Motor neuron (in vitro differentiated cells): ENCODE data around the gene GSTA2. TPM values are rescaled to one million over a fixed set of nuclear protein-coding genes. Genes with fewer than 3 reads are reported as not detected.
A peak's percentile ranks its signal among the peaks of the same experiment; 100 is the strongest.
"Not testable (repeated sequence)": the region's sequence is repeated elsewhere in the genome, so short reads cannot be mapped to it uniquely, and the experiment has no call there.

Experiments
- ATAC-seq, 8 experiments: fragments of 200-7000 bp; cut with Tn5 transposase; replicated peaks in 6 of 8; 2 replicates each; pipeline ENCODE4 v1.8.0; 2021; ENCODE audit warnings: mild to moderate bottlenecking in 8 of 8, moderate library complexity in 8 of 8
- H3K27ac ChIP-seq, 2 donors: fragments of 250-450 bp; sonication (Bioruptor Pico); 2 replicates each; pipeline ENCODE4 v1.9.0; 2021; ENCODE audit warnings: antibody characterized with exemption in 2 of 2, mild to moderate bottlenecking in 2 of 2, moderate library complexity in 1 of 2
- H3K4me1 ChIP-seq, 2 donors: fragments of 250-450 bp; sonication (Bioruptor Pico); replicated peaks in 1 of 2; 2 replicates each; pipeline ENCODE4 v1.6.1; 2021; ENCODE audit warnings: antibody characterized with exemption in 2 of 2, mild to moderate bottlenecking in 2 of 2, moderate library complexity in 1 of 2
- H3K4me3 ChIP-seq, 5 donors: fragments of 250-450 bp; sonication (Bioruptor Pico); 2 replicates each; pipeline ENCODE4 v1.9.0; 2021; ENCODE audit warnings: antibody characterized with exemption in 5 of 5, mild to moderate bottlenecking in 5 of 5, moderate library complexity in 4 of 5
- WGBS, 10 experiments: fragments of 450-650 bp; shearing (Covaris generic); methylation state at CpG; one replicate each; pipeline ENCODE4 v1.0.0; 2022; 5-methylcytosine and 5-hydroxymethylcytosine counted together
- in situ Hi-C, 9 experiments: fragments of 400-800 bp; cut with MboI; loops; one replicate each; pipeline ENCODE4 v1.15.0; 2021; ENCODE audit warnings: low sequenced_read_pairs in 9 of 9, low pct_unique_long_range_greater_than_20kb in 2 of 9; ENCODE audit not compliant: unreplicated experiment in 9 of 9
- total RNA-seq, 8 experiments: library from RNA; unstranded; fragments of 300-600 nt; gene quantifications; 2 replicates each; pipeline versions ENCODE4 v1.2.3 to v1.2.4, GENCODE V29; 2022

GSTA2 gene
- total RNA-seq, 8 experiments from 2014 or later = 0.14 TPM; not detected in 7

DNA sequence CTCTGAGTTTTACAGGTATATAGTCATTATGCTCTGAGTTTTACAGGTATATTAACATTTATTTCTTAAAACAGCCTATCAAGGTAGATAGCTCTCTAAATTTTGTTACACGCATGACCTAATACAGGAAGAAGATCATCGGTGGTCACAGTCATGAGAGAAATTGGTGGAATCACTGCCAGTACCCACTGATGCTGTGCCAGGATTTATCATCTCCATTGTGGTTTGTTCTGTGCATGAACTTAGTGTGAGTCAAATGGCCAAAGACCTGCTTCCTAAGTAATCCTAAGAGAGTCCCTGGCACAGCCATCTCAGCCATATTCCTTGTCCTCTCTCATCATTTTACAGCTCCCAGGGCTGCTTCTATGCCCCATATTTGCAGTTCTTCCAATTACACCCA, 10.1 kb downstream of the GSTA2 start:
- H3K27ac ChIP-seq, H3K4me3 ChIP-seq, H3K4me1 ChIP-seq, in situ Hi-C loops, ATAC-seq: not testable (repeated sequence)
- WGBS, 10 experiments = 0 to 100% (median 40%) methylated on average over 1 to 2 of the region's 2 CpGs; no CpG with 5 or more reads in 5 of the 10 experiments

GRCh38 chr6:52752310-52752709, 11.0 kb downstream of the GSTA2 start:
- ATAC-seq = no peak
- no peak overlapping the region for H3K27ac ChIP-seq
- no peak overlapping the region for H3K4me3 ChIP-seq
- in situ Hi-C loops = no loop called here
- H3K4me1 ChIP-seq = no peaks in the 10 kb centered on the region

GRCh38 chr6:52749556-52750152, 13.6 kb downstream of the GSTA2 start:
- Histone ChIP-seq H3K4me1 (no peaks in the 10 kb centered on the region), H3K4me3 (no peak overlapping the region), H3K27ac (no peak overlapping the region)
- peak in 2 of 8 experiments; percentile 57 to 64 for ATAC-seq
- in situ Hi-C loops = no loop called here
- WGBS, 10 experiments = 38 to 100% (median 73%) methylated on average over 1 to 2 of the region's 2 CpGs; no CpG with 5 or more reads in 4 of the 10 experiments

- peak in 3 of 8 experiments; percentile 77 to 91 (median 78) for ATAC-seq
- H3K4me1 ChIP-seq, in situ Hi-C loops, H3K4me3 ChIP-seq, H3K27ac ChIP-seq: not testable (repeated sequence)
- WGBS, 10 experiments = 0 to 100% (median 67%) methylated on average over 1 to 2 of the region's 3 CpGs; no CpG with 5 or more reads in 2 of the 10 experiments
These were observed 16.0 kb downstream of the GSTA2 start for GRCh38 chr6:52747301-52747700.

DNA sequence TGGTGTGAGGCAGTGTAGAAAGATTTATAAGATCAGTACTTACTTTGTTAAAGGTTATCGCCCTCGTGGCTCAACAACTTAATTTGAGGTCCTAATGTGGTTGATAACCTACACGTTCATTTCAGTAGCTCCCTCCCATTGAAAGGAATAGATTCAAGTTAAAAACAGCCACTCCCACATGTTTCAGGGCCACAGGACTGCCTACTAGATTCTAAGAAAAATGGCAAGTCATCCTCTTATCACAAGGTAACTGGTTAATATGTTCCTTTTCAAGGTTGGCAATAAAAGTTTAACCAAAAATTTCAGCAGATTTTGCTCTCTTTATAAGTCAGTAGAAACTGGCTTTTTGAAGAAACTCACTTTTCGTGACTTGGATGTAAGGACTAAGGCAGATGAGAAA, 17.1 kb downstream of the GSTA2 start:
- 58 to 89% (median 80%) methylated on average over 1 to 4 of the region's 4 CpGs; no CpG with 5 or more reads in 1 of the 10 experiments for whole genome bisulfite sequencing, 10 experiments
- H3K4me3 ChIP-seq = no peak overlapping the region
- in situ Hi-C loops = no loop called here
- no peaks in the 10 kb centered on the region for H3K4me1 ChIP-seq
- no peak overlapping the region for H3K27ac ChIP-seq
- no peak for ATAC-seq

DNA sequence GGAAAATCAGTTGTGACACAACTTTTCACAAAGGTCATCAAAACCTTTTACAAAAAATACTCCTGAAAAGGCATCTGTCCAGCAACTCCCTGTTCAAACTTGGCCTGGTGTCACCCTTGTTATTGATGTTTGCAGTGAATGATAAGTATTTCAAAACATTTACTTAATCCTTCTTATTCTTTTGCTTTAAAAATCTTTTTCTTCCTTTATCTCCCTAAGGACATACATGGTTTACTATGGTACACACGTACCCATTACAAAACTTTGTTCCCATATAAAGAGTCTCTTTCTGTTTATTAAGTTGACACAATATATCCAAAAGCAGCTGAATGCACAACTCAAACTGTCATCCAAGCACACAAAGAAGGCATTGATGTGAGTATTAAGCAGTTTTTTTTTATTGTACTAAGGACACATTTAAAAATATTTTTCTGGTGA, 17.5 kb downstream of the GSTA2 start:
- in situ Hi-C loops = no loop called here
- Histone ChIP-seq H3K27ac (no peak overlapping the region), H3K4me3 (no peak overlapping the region), H3K4me1 (no peaks in the 10 kb centered on the region)
- 25 to 86% (median 71%) methylated on average over 1 of the region's 1 CpG; no CpG with 5 or more reads in 1 of the 10 experiments for WGBS, 10 experiments
- ATAC-seq = no peak

DNA sequence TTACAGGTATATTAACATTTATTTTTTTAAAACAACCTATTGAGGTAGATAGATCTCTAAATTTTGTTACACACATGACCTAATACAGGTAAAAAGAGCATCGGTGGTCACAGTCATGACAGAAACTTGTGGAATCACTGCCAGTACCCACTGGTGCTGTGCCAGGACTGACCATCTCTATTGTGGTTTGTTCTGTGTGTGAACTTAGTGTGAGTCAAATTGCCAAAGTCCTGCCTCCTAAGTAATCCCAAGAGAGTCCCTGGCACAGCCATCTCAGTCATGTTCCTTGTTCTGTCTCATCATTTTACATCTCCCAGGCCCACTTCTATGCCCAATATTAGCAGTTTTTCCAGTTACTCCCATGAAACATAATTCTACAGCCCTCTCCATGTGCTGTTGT, 21.4 kb downstream of the GSTA2 start:
- WGBS, 10 experiments = 60 to 100% (median 83%) methylated on average over 1 of the region's 1 CpG; no CpG with 5 or more reads in 5 of the 10 experiments
- H3K4me1 ChIP-seq = no peaks in the 10 kb centered on the region
- no peak for ATAC-seq
- no peak overlapping the region for H3K4me3 ChIP-seq
- H3K27ac ChIP-seq = no peak overlapping the region
- in situ Hi-C loops = no loop called here

DNA sequence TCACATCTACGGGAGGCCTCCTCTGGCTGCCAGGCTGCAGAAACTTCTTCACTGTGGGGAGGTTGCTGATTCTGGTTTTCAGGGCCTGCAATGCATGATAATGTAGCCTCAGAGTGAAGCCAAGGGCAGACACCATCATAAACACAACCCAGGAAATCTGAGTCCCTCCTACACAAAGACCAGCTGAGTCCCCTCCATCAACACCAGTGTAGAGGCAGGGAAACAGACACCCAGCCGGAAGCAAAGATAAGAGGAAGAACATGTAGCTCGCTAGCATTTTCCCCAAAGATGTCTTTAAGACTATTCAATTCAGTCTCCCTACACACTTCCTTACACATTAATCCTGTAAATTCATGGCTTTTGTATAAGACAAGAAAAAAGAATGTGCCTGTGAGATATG, 23.6 kb downstream of the GSTA2 start:
- H3K4me1 ChIP-seq = no peaks in the 10 kb centered on the region
- in situ Hi-C loops = no loop called here
- no peak overlapping the region for H3K4me3 ChIP-seq
- H3K27ac ChIP-seq = no peak overlapping the region
- WGBS, 10 experiments = 57 to 100% (median 81%) methylated on average over 1 to 3 of the region's 3 CpGs; no CpG with 5 or more reads in 2 of the 10 experiments
- no peak for ATAC-seq

DNA sequence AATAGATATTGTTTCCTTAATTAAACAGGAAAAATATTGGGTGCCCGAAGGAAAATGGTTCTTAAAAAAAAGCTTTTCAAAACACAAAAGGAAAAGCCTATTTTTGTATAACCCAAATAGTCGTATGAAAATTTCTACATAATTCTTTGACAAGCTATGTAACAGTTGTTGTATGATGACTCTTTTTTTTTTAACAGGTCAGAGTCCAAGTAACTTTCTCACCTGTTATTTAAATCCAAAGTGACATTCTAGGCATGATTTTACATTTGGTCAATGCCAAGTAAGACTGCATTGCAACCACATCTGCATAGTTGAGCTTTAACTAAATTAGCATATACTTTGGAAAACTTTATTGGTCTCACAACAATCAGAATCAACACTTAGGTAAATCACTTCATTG, 24.1 kb downstream of the GSTA2 start:
- in situ Hi-C loops = no loop called here
- WGBS, 10 experiments = 25 to 71% (median 50%) methylated on average over 1 to 2 of the region's 2 CpGs

GRCh38 chr6:52736145-52736544, 27.1 kb downstream of the GSTA2 start:
- no peak overlapping the region for H3K27ac ChIP-seq
- H3K4me1 ChIP-seq = peaks cover 12% of the 10 kb centered on the region in 2 donors
- H3K4me3 ChIP-seq = no peak overlapping the region
- 17 to 100% (median 100%) methylated on average over 1 of the region's 1 CpG; no CpG with 5 or more reads in 5 of the 10 experiments for WGBS, 10 experiments
- ATAC-seq = no peak
- in situ Hi-C loops = no loop called here

More for the DNA sequence above, 24.1 kb downstream of the GSTA2 start:
- no peak overlapping the region for H3K27ac ChIP-seq
- no peak overlapping the region for H3K4me3 ChIP-seq
- ATAC-seq = no peak
- no peaks in the 10 kb centered on the region for H3K4me1 ChIP-seq

- ATAC-seq = no peak
- WGBS, 10 experiments = 37 to 100% (median 86%) methylated on average over 1 to 6 of the region's 6 CpGs; no CpG with 5 or more reads in 6 of the 10 experiments
These were observed 28.2 kb downstream of the GSTA2 start for GRCh38 chr6:52735071-52735470.

DNA sequence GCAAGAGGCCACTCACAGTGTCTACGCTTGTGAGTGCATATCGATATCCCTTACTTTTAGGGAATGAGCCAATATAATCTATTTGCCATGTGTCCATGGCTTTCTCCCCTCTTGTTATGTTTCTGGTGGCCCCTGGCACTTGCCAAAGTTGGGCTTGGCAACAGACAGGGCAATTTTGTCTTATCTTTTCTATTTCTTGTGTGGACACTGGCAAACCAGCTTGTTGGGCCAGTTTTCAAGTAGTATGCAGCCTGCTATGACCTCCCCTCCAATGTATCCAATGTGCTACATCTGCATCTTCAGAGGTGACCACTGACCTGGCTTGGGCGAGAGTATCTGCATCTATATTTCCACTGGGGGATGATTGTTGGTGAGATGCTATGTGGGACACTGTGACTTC, 29.2 kb downstream of the GSTA2 start:
- H3K27ac ChIP-seq = no peak overlapping the region
- ATAC-seq = no peak
- H3K4me3 ChIP-seq = no peak overlapping the region
- 67 to 100% (median 93%) methylated on average over 1 to 3 of the region's 3 CpGs; no CpG with 5 or more reads in 1 of the 10 experiments for WGBS, 10 experiments
- in situ Hi-C loops = no loop called here
- H3K4me1 ChIP-seq = peaks cover 12% of the 10 kb centered on the region in 2 donors

More at GRCh38 chr6:52735071-52735470, 28.2 kb downstream of the GSTA2 start:
- Histone ChIP-seq H3K4me3 (no peak overlapping the region), H3K4me1 (peaks cover 12% of the 10 kb centered on the region in 2 donors), H3K27ac (no peak overlapping the region)
- in situ Hi-C loops = no loop called here

GRCh38 chr6:52733172-52733571, 30.1 kb downstream of the GSTA2 start:
- WGBS, 10 experiments = 100% methylated on average over 1 of the region's 1 CpG; no CpG with 5 or more reads in 8 of the 10 experiments
- in situ Hi-C loops = no loop called here
- ATAC-seq = no peak
- H3K4me1 ChIP-seq = peaks cover 12% of the 10 kb centered on the region in 2 donors
- H3K27ac ChIP-seq = no peak overlapping the region
- H3K4me3 ChIP-seq = no peak overlapping the region

DNA sequence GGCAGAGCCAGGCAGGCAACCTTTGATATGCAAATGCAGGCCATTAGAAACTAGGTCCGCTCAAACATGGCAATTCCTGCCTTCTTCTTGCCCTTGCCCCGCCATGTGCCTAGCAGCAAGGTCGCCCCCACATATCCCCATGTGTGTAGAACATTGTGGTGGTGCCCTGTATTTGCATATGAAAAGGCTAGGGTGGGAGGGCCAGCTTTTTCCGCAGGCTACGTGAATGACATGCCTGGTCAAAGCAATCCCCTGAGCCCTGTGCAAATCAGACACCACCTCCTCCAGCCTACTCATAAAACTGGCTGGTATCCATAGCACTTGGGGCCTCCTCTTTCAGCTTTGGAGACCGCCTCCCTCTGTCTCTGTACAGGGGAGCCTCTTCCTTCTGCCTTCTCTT, 31.6 kb downstream of the GSTA2 start:
- H3K27ac ChIP-seq = no peak overlapping the region
- in situ Hi-C loops = no loop called here
- H3K4me3 ChIP-seq = no peak overlapping the region
- H3K4me1 ChIP-seq = peaks cover 12% of the 10 kb centered on the region in 2 donors
- ATAC-seq = peak; percentile 19 to 89 (median 80)
- 28 to 60% (median 43%) methylated on average over 2 to 6 of the region's 6 CpGs; no CpG with 5 or more reads in 3 of the 10 experiments for WGBS, 10 experiments
